Measurements from ENCODE around the gene ADAMTS15.

- TF ChIP-seq CTCF (IDR thresholded peaks at IDR 0.05) (no peak), POLR2A (IDR thresholded peaks at IDR 0.05) (no peak), EP300 (IDR thresholded peaks at IDR 0.05) (no peak), POLR2AphosphoS5 (IDR thresholded peaks at IDR 0.05) (no peak)
These were observed 60.5 kb downstream of the ADAMTS15 start for GRCh38 chr11:130508913-130509312.
